Measurements from ENCODE around the gene TOP1. TPM values are rescaled to one million over a fixed set of nuclear protein-coding genes. Genes with fewer than 3 reads are reported as not detected.
A peak's percentile ranks its signal among the peaks of the same experiment; 100 is the strongest.

Gene TOP1
- polyA plus RNA-seq, 4 donors = 46.2 to 74.3 (median 69.8) TPM

GRCh38 chr20:40986774-40987173, 41.8 kb upstream of the TOP1 start:
- DNase-seq = no peak
- Histone ChIP-seq H3K27me3 (ENCODE audit: control insufficient read depth in 3 of 3, insufficient read depth in 3 of 3, low read length in 3 of 3) (no peaks in the 10 kb centered on the region), H3K9me3 (ENCODE audit: control insufficient read depth in 2 of 2, insufficient read depth in 1 of 2, low read depth in 1 of 2, low read length in 1 of 2) (peaks cover 0 to 8% of the 10 kb centered on the region in 2 donors), H3K36me3 (ENCODE audit: control insufficient read depth in 3 of 3, insufficient read depth in 2 of 3, low read depth in 1 of 3, low read length in 3 of 3) (no peaks in the 10 kb centered on the region), H3K27ac (ENCODE audit: low read depth in 1 of 3, low read length in 2 of 3) (no peak overlapping the region), H3K4me1 (ENCODE audit: control insufficient read depth in 3 of 3, insufficient read depth in 2 of 3, low read depth in 1 of 3, low read length in 2 of 3) (no peaks in the 10 kb centered on the region), H3K4me3 (ENCODE audit: low read depth in 1 of 3, low read length in 3 of 3) (no peak overlapping the region)
- no peak for FAIRE-seq
- WGBS, 3 donors = 79 to 85% (median 83%) methylated on average over 2 of the region's 2 CpGs

GRCh38 chr20:40990542-40991120, 38.0 kb upstream of the TOP1 start:
- DNase-seq (peak; percentile 86 to 90), FAIRE-seq (no peak)
- WGBS, 3 donors = 26 to 29% (median 29%) methylated on average over 10 of the region's 10 CpGs
- Histone ChIP-seq H3K36me3 (ENCODE audit: control insufficient read depth in 3 of 3, insufficient read depth in 2 of 3, low read depth in 1 of 3, low read length in 3 of 3) (no peaks in the 10 kb centered on the region), H3K9me3 (ENCODE audit: control insufficient read depth in 2 of 2, insufficient read depth in 1 of 2, low read depth in 1 of 2, low read length in 1 of 2) (no peaks in the 10 kb centered on the region), H3K27ac (ENCODE audit: low read depth in 1 of 3, low read length in 2 of 3) (peak overlapping the region in 1 of 3 donors; percentile 38), H3K4me3 (ENCODE audit: low read depth in 1 of 3, low read length in 3 of 3) (no peak overlapping the region), H3K4me1 (ENCODE audit: control insufficient read depth in 3 of 3, insufficient read depth in 2 of 3, low read depth in 1 of 3, low read length in 2 of 3) (no peaks in the 10 kb centered on the region), H3K27me3 (ENCODE audit: control insufficient read depth in 3 of 3, insufficient read depth in 3 of 3, low read length in 3 of 3) (no peaks in the 10 kb centered on the region)

- Histone ChIP-seq H3K27ac (ENCODE audit: low read depth in 1 of 3, low read length in 2 of 3) (peak overlapping the region in 1 of 3 donors; percentile 63), H3K36me3 (ENCODE audit: control insufficient read depth in 3 of 3, insufficient read depth in 2 of 3, low read depth in 1 of 3, low read length in 3 of 3) (no peaks in the 10 kb centered on the region), H3K9me3 (ENCODE audit: control insufficient read depth in 2 of 2, insufficient read depth in 1 of 2, low read depth in 1 of 2, low read length in 1 of 2) (no peaks in the 10 kb centered on the region), H3K4me3 (ENCODE audit: low read depth in 1 of 3, low read length in 3 of 3) (no peak overlapping the region), H3K4me1 (ENCODE audit: control insufficient read depth in 3 of 3, insufficient read depth in 2 of 3, low read depth in 1 of 3, low read length in 2 of 3) (no peaks in the 10 kb centered on the region), H3K27me3 (ENCODE audit: control insufficient read depth in 3 of 3, insufficient read depth in 3 of 3, low read length in 3 of 3) (no peaks in the 10 kb centered on the region)
- 83 to 88% (median 84%) methylated on average over 2 of the region's 2 CpGs for WGBS, 3 donors
- FAIRE-seq = no peak
- no peak for DNase-seq
Measured at GRCh38 chr20:40991181-40991889, 37.3 kb upstream of the TOP1 start.

- H3K9me3 ChIP-seq (ENCODE audit: control insufficient read depth in 2 of 2, insufficient read depth in 1 of 2, low read depth in 1 of 2, low read length in 1 of 2) = no peaks in the 10 kb centered on the region
- no peak overlapping the region for H3K27ac ChIP-seq (ENCODE audit: low read depth in 1 of 3, low read length in 2 of 3)
Measured at GRCh38 chr20:40992349-40993113, 36.1 kb upstream of the TOP1 start.

GRCh38 chr20:40993794-40994540, 34.7 kb upstream of the TOP1 start:
- 68 to 82% (median 76%) methylated on average over 5 of the region's 5 CpGs for WGBS, 3 donors
- DNase-seq = no peak
- Histone ChIP-seq H3K9me3 (ENCODE audit: control insufficient read depth in 2 of 2, insufficient read depth in 1 of 2, low read depth in 1 of 2, low read length in 1 of 2) (no peaks in the 10 kb centered on the region), H3K4me3 (ENCODE audit: low read depth in 1 of 3, low read length in 3 of 3) (no peak overlapping the region), H3K27ac (ENCODE audit: low read depth in 1 of 3, low read length in 2 of 3) (no peak overlapping the region), H3K36me3 (ENCODE audit: control insufficient read depth in 3 of 3, insufficient read depth in 2 of 3, low read depth in 1 of 3, low read length in 3 of 3) (no peaks in the 10 kb centered on the region), H3K4me1 (ENCODE audit: control insufficient read depth in 3 of 3, insufficient read depth in 2 of 3, low read depth in 1 of 3, low read length in 2 of 3) (no peaks in the 10 kb centered on the region), H3K27me3 (ENCODE audit: control insufficient read depth in 3 of 3, insufficient read depth in 3 of 3, low read length in 3 of 3) (no peaks in the 10 kb centered on the region)
- FAIRE-seq = no peak

More at GRCh38 chr20:40992349-40993113, 36.1 kb upstream of the TOP1 start:
- Histone ChIP-seq H3K27me3 (ENCODE audit: control insufficient read depth in 3 of 3, insufficient read depth in 3 of 3, low read length in 3 of 3) (no peaks in the 10 kb centered on the region), H3K36me3 (ENCODE audit: control insufficient read depth in 3 of 3, insufficient read depth in 2 of 3, low read depth in 1 of 3, low read length in 3 of 3) (no peaks in the 10 kb centered on the region), H3K4me3 (ENCODE audit: low read depth in 1 of 3, low read length in 3 of 3) (no peak overlapping the region), H3K4me1 (ENCODE audit: control insufficient read depth in 3 of 3, insufficient read depth in 2 of 3, low read depth in 1 of 3, low read length in 2 of 3) (no peaks in the 10 kb centered on the region)
- WGBS, 3 donors = 88 to 93% (median 92%) methylated on average over 2 of the region's 2 CpGs
- FAIRE-seq (no peak), DNase-seq (no peak)

GRCh38 chr20:40996326-40996725, 32.3 kb upstream of the TOP1 start:
- Histone ChIP-seq H3K27ac (ENCODE audit: low read depth in 1 of 3, low read length in 2 of 3) (no peak overlapping the region), H3K27me3 (ENCODE audit: control insufficient read depth in 3 of 3, insufficient read depth in 3 of 3, low read length in 3 of 3) (no peaks in the 10 kb centered on the region), H3K36me3 (ENCODE audit: control insufficient read depth in 3 of 3, insufficient read depth in 2 of 3, low read depth in 1 of 3, low read length in 3 of 3) (no peaks in the 10 kb centered on the region), H3K4me3 (ENCODE audit: low read depth in 1 of 3, low read length in 3 of 3) (no peak overlapping the region), H3K9me3 (ENCODE audit: control insufficient read depth in 2 of 2, insufficient read depth in 1 of 2, low read depth in 1 of 2, low read length in 1 of 2) (no peaks in the 10 kb centered on the region), H3K4me1 (ENCODE audit: control insufficient read depth in 3 of 3, insufficient read depth in 2 of 3, low read depth in 1 of 3, low read length in 2 of 3) (no peaks in the 10 kb centered on the region)
- DNase-seq (no peak), FAIRE-seq (no peak)
- WGBS, 3 donors = 88 to 98% (median 93%) methylated on average over 1 of the region's 1 CpG

- Histone ChIP-seq H3K4me1 (ENCODE audit: control insufficient read depth in 3 of 3, insufficient read depth in 2 of 3, low read depth in 1 of 3, low read length in 2 of 3) (no peaks in the 10 kb centered on the region), H3K4me3 (ENCODE audit: low read depth in 1 of 3, low read length in 3 of 3) (no peak overlapping the region), H3K36me3 (ENCODE audit: control insufficient read depth in 3 of 3, insufficient read depth in 2 of 3, low read depth in 1 of 3, low read length in 3 of 3) (no peaks in the 10 kb centered on the region), H3K27me3 (ENCODE audit: control insufficient read depth in 3 of 3, insufficient read depth in 3 of 3, low read length in 3 of 3) (no peaks in the 10 kb centered on the region), H3K27ac (ENCODE audit: low read depth in 1 of 3, low read length in 2 of 3) (no peak overlapping the region), H3K9me3 (ENCODE audit: control insufficient read depth in 2 of 2, insufficient read depth in 1 of 2, low read depth in 1 of 2, low read length in 1 of 2) (no peaks in the 10 kb centered on the region)
- no peak for FAIRE-seq
- DNase-seq = no peak
- WGBS, 3 donors = 88 to 94% (median 92%) methylated on average over 6 of the region's 6 CpGs
Measured at GRCh38 chr20:40997116-40997515, 31.5 kb upstream of the TOP1 start.

- H3K27me3 ChIP-seq (ENCODE audit: control insufficient read depth in 3 of 3, insufficient read depth in 3 of 3, low read length in 3 of 3) = no peaks in the 10 kb centered on the region
- FAIRE-seq (no peak), DNase-seq (no peak)
- H3K27ac ChIP-seq (ENCODE audit: low read depth in 1 of 3, low read length in 2 of 3) = no peak overlapping the region
- no peak overlapping the region for H3K4me3 ChIP-seq (ENCODE audit: low read depth in 1 of 3, low read length in 3 of 3)
- H3K4me1 ChIP-seq (ENCODE audit: control insufficient read depth in 3 of 3, insufficient read depth in 2 of 3, low read depth in 1 of 3, low read length in 2 of 3) = peaks cover 4 to 13% (median 9%) of the 10 kb centered on the region in 3 donors
- 94 to 95% (median 94%) methylated on average over 4 of the region's 4 CpGs for WGBS, 3 donors
- H3K36me3 ChIP-seq (ENCODE audit: control insufficient read depth in 3 of 3, insufficient read depth in 2 of 3, low read depth in 1 of 3, low read length in 3 of 3) = no peaks in the 10 kb centered on the region
- no peaks in the 10 kb centered on the region for H3K9me3 ChIP-seq (ENCODE audit: control insufficient read depth in 2 of 2, insufficient read depth in 1 of 2, low read depth in 1 of 2, low read length in 1 of 2)
Measured at GRCh38 chr20:40999841-41000240, 28.8 kb upstream of the TOP1 start.
